WTC11 (cell line): ENCODE results near the gene OR2T3.
"Not testable (repeated sequence)": the region's sequence is repeated elsewhere in the genome, so short reads cannot be mapped to it uniquely, and the experiment has no call there.

ENCODE experiments used
- ATF1 ChIP-seq: sonication (generic); formaldehyde crosslinking; IDR thresholded peaks from 2 replicates; pipeline ENCODE4 v1.8.1; 2023; ENCODE audit warnings: mild to moderate bottlenecking, moderate library complexity, missing genetic modification reagents
- CTCF ChIP-seq: fragments of 200-600 bp; IDR thresholded peaks from 2 replicates; pipeline ENCODE4 v1.8.0; 2022; ENCODE audit warnings: antibody characterized with exemption
- ESRRA ChIP-seq: sonication (generic); formaldehyde crosslinking; IDR thresholded peaks from 2 replicates; pipeline ENCODE4 v1.8.1; 2022; ENCODE audit warnings: mild to moderate bottlenecking, missing genetic modification reagents, borderline replicate concordance
- ETV6 ChIP-seq: sonication (generic); formaldehyde crosslinking; IDR thresholded peaks from 2 replicates; pipeline ENCODE4 v1.8.1; 2022; ENCODE audit warnings: mild to moderate bottlenecking, missing genetic modification reagents
- FOXJ3 ChIP-seq: sonication (generic); formaldehyde crosslinking; IDR thresholded peaks from 2 replicates; pipeline ENCODE4 v1.9.0; 2021; ENCODE audit warnings: missing genetic modification reagents, mild to moderate bottlenecking, borderline replicate concordance
- NFYB ChIP-seq: sonication (generic); formaldehyde crosslinking; conservative IDR thresholded peaks from 2 replicates; pipeline ENCODE4 v1.8.0; 2022; ENCODE audit warnings: low read depth, missing genetic modification reagents
- SMAD3 ChIP-seq: sonication (generic); formaldehyde crosslinking; IDR thresholded peaks from 2 replicates; pipeline ENCODE4 v1.8.0; 2022; ENCODE audit warnings: missing genetic modification reagents, mild to moderate bottlenecking, borderline replicate concordance
- TCF7 ChIP-seq: sonication (generic); formaldehyde crosslinking; IDR thresholded peaks from 2 replicates; pipeline ENCODE4 v1.8.0; 2022; ENCODE audit warnings: mild to moderate bottlenecking, low read depth, missing genetic modification reagents, moderate library complexity
- ZBTB21 ChIP-seq: sonication (generic); formaldehyde crosslinking; IDR thresholded peaks from 2 replicates; pipeline ENCODE4 v1.8.1; 2023; ENCODE audit warnings: mild to moderate bottlenecking, missing genetic modification reagents, borderline replicate concordance
- ZBTB43 ChIP-seq: sonication (generic); formaldehyde crosslinking; IDR thresholded peaks from 2 replicates; pipeline ENCODE4 v1.8.1; 2023; ENCODE audit warnings: mild to moderate bottlenecking, missing genetic modification reagents
- ZNF121 ChIP-seq: sonication (generic); formaldehyde crosslinking; IDR thresholded peaks from 2 replicates; pipeline ENCODE4 v1.8.0; 2023; ENCODE audit warnings: missing genetic modification reagents
- ZNF317 ChIP-seq: sonication (generic); formaldehyde crosslinking; IDR thresholded peaks from 2 replicates; pipeline ENCODE4 v1.8.1; 2023; ENCODE audit warnings: low read depth, mild to moderate bottlenecking, moderate library complexity, missing genetic modification reagents, borderline replicate concordance
- ZNF512 ChIP-seq: sonication (generic); formaldehyde crosslinking; IDR thresholded peaks from 2 replicates; pipeline ENCODE4 v1.8.1; 2022; ENCODE audit warnings: missing genetic modification reagents, borderline replicate concordance
- ZSCAN18 ChIP-seq: fragments of 250-450 bp; sonication (Bioruptor Pico); IDR thresholded peaks from 2 replicates; pipeline ENCODE4 v2.1.2; 2022; ENCODE audit warnings: mild to moderate bottlenecking, moderate library complexity

- not testable (repeated sequence) for TF ChIP-seq ZBTB21; TCF7; CTCF; ZNF121 (CRISPR knock-in tag); ATF1; FOXJ3 (CRISPR knock-in tag); ZNF512; ESRRA; NFYB (CRISPR knock-in tag); ZSCAN18 (CRISPR knock-in tag); SMAD3; ETV6 (CRISPR knock-in tag); ZNF317 (CRISPR knock-in tag); ZBTB43 (CRISPR knock-in tag)
These were observed 19.5 kb upstream of the OR2T3 start for GRCh38 chr1:248453619-248454018.
